T-cell (primary cell): ENCODE results near the gene CMTM7. TPM values are rescaled to one million over a fixed set of nuclear protein-coding genes. Genes with fewer than 3 reads are reported as not detected.

Experiments used
- ATAC-seq, 4 experiments: fragments of 200-7000 bp in 3 of 4; fragments of 150-1000 bp in 1 of 4; cut with Tn5 transposase; replicated peaks in 1 of 4; 1 replicate in 3 of 4; 2 replicates in 1 of 4; pipeline ENCODE4 v1.10.0; 2021; ENCODE audit warnings: moderate library complexity in 3 of 4, mild to moderate bottlenecking in 2 of 4, moderate number of reproducible peaks in 1 of 4
- CTCF ChIA-PET, 2 donors: fragments of 300-600 bp; sonication (Branson Sonifier 250); formaldehyde crosslinking; loops; one replicate each; lab custom pipeline; 2022; ENCODE audit warnings: antibody characterized with exemption in 2 of 2; lab: Charles Lee
- POLR2A ChIA-PET, 2 donors: fragments of 300-600 bp; sonication (Branson Sonifier 250); formaldehyde crosslinking; loops; one replicate each; lab custom pipeline; 2022; ENCODE audit warnings: antibody characterized with exemption in 2 of 2; lab: Charles Lee
- DNase-seq, 35 experiments: peaks; one replicate each; pipeline versions ENCODE4 v3.0.0 to v3.0.0-alpha.2; 2013 to 2023
- H3K27ac ChIP-seq: one replicate; pipeline ENCODE4 v1.5.1; 2013; ENCODE audit warnings: low read length
- H3K27me3 ChIP-seq, 2 experiments: replicated peaks in 1 of 2; 1 replicate in 1 of 2; 2 replicates in 1 of 2; pipeline versions ENCODE4 v1.6.1 to v1.7.0; 2013; ENCODE audit warnings: low read length in 1 of 2, mixed read lengths in 1 of 2; ENCODE audit not compliant: control insufficient read depth in 2 of 2, insufficient read depth in 2 of 2; ENCODE audit errors: extremely low read depth in 1 of 2
- H3K36me3 ChIP-seq, 2 donors: 1 replicate in 1 of 2; 2 replicates in 1 of 2; pipeline versions ENCODE4 v1.6.1 to v1.7.0; 2013; ENCODE audit warnings: low read length in 1 of 2; ENCODE audit not compliant: control insufficient read depth in 2 of 2, insufficient read depth in 1 of 2; ENCODE audit errors: extremely low read depth in 1 of 2
- H3K4me1 ChIP-seq, 2 experiments: 1 replicate in 1 of 2; 2 replicates in 1 of 2; pipeline versions ENCODE4 v1.6.1 to v1.7.0; 2013; ENCODE audit warnings: low read length in 2 of 2, mixed read lengths in 1 of 2; ENCODE audit not compliant: insufficient read depth in 2 of 2, control insufficient read depth in 1 of 2; ENCODE audit errors: extremely low read depth in 1 of 2
- H3K4me3 ChIP-seq, 2 donors: 1 replicate in 1 of 2; 2 replicates in 1 of 2; pipeline versions ENCODE4 v1.5.1 to v1.7.0; 2013; ENCODE audit warnings: mild to moderate bottlenecking in 2 of 2, low read length in 1 of 2, moderate library complexity in 1 of 2; ENCODE audit not compliant: control insufficient read depth in 1 of 2; ENCODE audit errors: extremely low read depth in 1 of 2
- H3K9me3 ChIP-seq: 2 replicates; pipeline ENCODE4 v1.7.0; 2013
- H3K27ac Mint-ChIP-seq, 2 donors: one replicate each; pipeline ENCODE4 v1.8.0; 2020 to 2021; ENCODE audit warnings: mild to moderate bottlenecking in 2 of 2, mixed read lengths in 2 of 2
- H3K27me3 Mint-ChIP-seq, 2 donors: one replicate each; pipeline ENCODE4 v1.8.0; 2021 to 2022; ENCODE audit warnings: mixed read lengths in 2 of 2
- H3K36me3 Mint-ChIP-seq: one replicate; pipeline ENCODE4 v1.8.0; 2021; ENCODE audit warnings: mixed read lengths
- H3K4me1 Mint-ChIP-seq, 3 donors: one replicate each; pipeline ENCODE4 v1.8.0; 2020 to 2022; ENCODE audit warnings: mixed read lengths in 3 of 3, mild to moderate bottlenecking in 1 of 3
- H3K4me3 Mint-ChIP-seq, 3 donors: one replicate each; pipeline ENCODE4 v1.8.0; 2020 to 2022; ENCODE audit warnings: mild to moderate bottlenecking in 3 of 3, mixed read lengths in 3 of 3, moderate library complexity in 3 of 3
- H3K9me3 Mint-ChIP-seq, 3 donors: one replicate each; pipeline ENCODE4 v1.8.0; 2020 to 2022; ENCODE audit warnings: mixed read lengths in 3 of 3
- WGBS: methylation state at CpG from one replicate; pipeline ENCODE4 v1.1.5; 2013; ENCODE audit warnings: missing lambda C conversion rate; ENCODE audit not compliant: insufficient coverage; 5-methylcytosine and 5-hydroxymethylcytosine counted together
- total RNA-seq, 35 experiments: library from RNA in 6 of 35; stranded (reverse) in 6 of 35; fragments of 120-200 nt in 1 of 35; gene quantifications; one replicate each; pipeline versions ENCODE4 v1.2.1 to v1.2.4 and lab custom pipeline; 2013 to 2026

The CMTM7 gene
- total RNA-seq, 5 donors from 2014 or later (not counting 1 experiment from before 2014, with no cell fraction given), result 40.7 to 56.7 (median 47.8) TPM

- no peak for ATAC-seq
- H3K27ac Mint-ChIP-seq, result no peak overlapping the region
- no peaks in the 10 kb centered on the region for H3K9me3 ChIP-seq
- no peak for DNase-seq
- no peaks in the 10 kb centered on the region for H3K27me3 Mint-ChIP-seq
- POLR2A ChIA-PET, result interaction anchor here in 1 of 2 donors (0.7 kb wide), 1 partner anchor 199 kb away, joined by 3 read pairs; no protein-coding TSS in a partner anchor
- H3K4me1 ChIP-seq, result peaks cover 24 to 29% of the 10 kb centered on the region in 2 experiments
- no peak overlapping the region for H3K27ac ChIP-seq
- peaks cover 35 to 37% (median 37%) of the 10 kb centered on the region in 3 donors for H3K4me1 Mint-ChIP-seq
- no peaks in the 10 kb centered on the region for H3K36me3 Mint-ChIP-seq
- H3K9me3 Mint-ChIP-seq, result no peaks in the 10 kb centered on the region
- no peak overlapping the region for H3K4me3 ChIP-seq
- CTCF ChIA-PET, result interaction anchor here (0.7 to 4.2 kb wide), 19 partner anchors 10 to 126 kb away, joined by 3 to 44 read pairs (median 5); no protein-coding TSS in a partner anchor
- no peaks in the 10 kb centered on the region for H3K36me3 ChIP-seq
- 90% methylated on average over 4 of the region's 5 CpGs for WGBS
- no peaks in the 10 kb centered on the region for H3K27me3 ChIP-seq
- H3K4me3 Mint-ChIP-seq, result no peak overlapping the region
Measured at GRCh38 chr3:32375596-32375930, 16.1 kb upstream of the CMTM7 start.

GRCh38 chr3:32376115-32376514 is 15.5 kb upstream of the CMTM7 start:
- no peaks in the 10 kb centered on the region for H3K9me3 Mint-ChIP-seq
- no peak for DNase-seq
- Histone ChIP-seq H3K9me3 (no peaks in the 10 kb centered on the region), H3K36me3 (no peaks in the 10 kb centered on the region), H3K27me3 (no peaks in the 10 kb centered on the region), H3K27ac (no peak overlapping the region), H3K4me3 (no peak overlapping the region), H3K4me1 (peaks cover 20 to 23% of the 10 kb centered on the region in 2 experiments)
- H3K27me3 Mint-ChIP-seq, result no peaks in the 10 kb centered on the region
- ChIA-PET POLR2A (interaction anchor here in 1 of 2 donors (0.6 kb wide), 1 partner anchor 200 kb away, joined by 3 read pairs; no protein-coding TSS in a partner anchor), CTCF (interaction anchor here (0.8 to 4.2 kb wide), 20 partner anchors 10 to 277 kb away, joined by 3 to 44 read pairs (median 4); no protein-coding TSS in a partner anchor)
- peaks cover 32 to 37% (median 34%) of the 10 kb centered on the region in 3 donors for H3K4me1 Mint-ChIP-seq
- H3K27ac Mint-ChIP-seq, result no peak overlapping the region
- no CpG with 5 or more reads among the region's 2 CpGs for WGBS
- H3K36me3 Mint-ChIP-seq, result no peaks in the 10 kb centered on the region
- no peak for ATAC-seq
- H3K4me3 Mint-ChIP-seq, result no peak overlapping the region

DNA sequence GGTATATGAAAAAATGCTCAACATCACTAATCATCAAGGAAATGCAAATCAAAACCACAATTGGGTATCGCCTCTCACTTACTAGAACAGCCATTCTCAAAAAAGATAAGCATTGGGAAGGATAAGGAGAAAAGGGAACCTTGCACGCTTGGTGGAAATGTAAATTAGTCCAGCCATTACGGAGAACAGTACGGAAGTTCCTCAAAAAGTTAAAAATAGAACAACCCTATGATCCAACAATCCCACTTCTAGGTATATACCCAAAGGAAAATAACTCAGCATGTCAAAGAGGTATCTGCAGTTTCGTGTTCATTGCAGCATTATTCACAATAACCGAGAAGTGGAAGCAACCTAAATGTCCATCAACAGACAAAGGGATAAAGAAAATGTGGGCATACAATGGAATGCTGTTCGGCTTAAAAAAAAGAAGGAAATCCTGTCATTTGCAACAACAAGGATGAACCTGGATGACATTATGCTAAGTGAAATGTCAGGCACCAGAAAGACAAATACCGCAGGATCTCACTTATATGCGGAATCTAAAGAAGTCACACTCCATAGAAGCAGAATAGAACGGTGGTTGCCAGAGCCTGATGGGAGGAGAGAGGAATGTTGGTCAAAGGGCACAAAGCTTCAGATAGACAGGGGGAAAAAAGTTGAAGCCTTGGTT is 11.7 kb upstream of the CMTM7 start:
- Mint-ChIP-seq H3K9me3 (no peaks in the 10 kb centered on the region), H3K4me1 (peaks cover 5 to 9% (median 9%) of the 10 kb centered on the region in 3 donors), H3K36me3 (no peaks in the 10 kb centered on the region), H3K27me3 (no peaks in the 10 kb centered on the region), H3K27ac (no peak overlapping the region), H3K4me3 (no peak overlapping the region)
- peaks cover 0 to 4% of the 10 kb centered on the region in 2 experiments for H3K4me1 ChIP-seq
- no peaks in the 10 kb centered on the region for H3K36me3 ChIP-seq
- no peak overlapping the region for H3K4me3 ChIP-seq
- no peaks in the 10 kb centered on the region for H3K9me3 ChIP-seq
- ChIA-PET POLR2A (no interaction called here), CTCF (interaction anchor here in 1 of 2 donors (0.5 kb wide), 1 partner anchor 12 kb away, joined by 6 read pairs; no protein-coding TSS in a partner anchor)
- no peak for ATAC-seq
- H3K27ac ChIP-seq, result no peak overlapping the region
- WGBS, result 80% methylated on average over 5 of the region's 10 CpGs
- H3K27me3 ChIP-seq, result no peaks in the 10 kb centered on the region
- DNase-seq, result no peak

DNA sequence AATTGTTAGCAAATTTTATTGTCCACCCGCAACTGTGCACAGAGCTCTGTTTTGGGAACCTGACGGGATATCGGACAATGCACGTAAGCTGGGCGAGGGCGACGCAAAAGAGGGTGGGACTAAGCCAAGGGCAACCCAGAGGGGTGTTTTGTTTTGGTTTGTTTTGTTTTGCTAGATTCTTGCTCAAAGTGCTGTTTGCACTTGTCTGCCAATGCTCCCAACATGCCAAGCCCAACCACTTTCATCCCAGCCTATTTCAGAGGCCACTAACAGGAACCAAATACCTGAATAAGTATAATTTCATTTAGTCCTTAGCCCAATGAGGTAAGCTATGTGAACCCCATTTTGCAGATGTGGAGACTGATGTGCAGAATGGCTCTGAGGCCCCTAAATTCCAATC is 9.7 kb upstream of the CMTM7 start:
- no peaks in the 10 kb centered on the region for H3K9me3 ChIP-seq
- ChIA-PET CTCF (interaction anchor here (0.6 to 1.0 kb wide), 5 partner anchors 10 to 400 kb away, joined by 4 to 8 read pairs (median 5); partner anchors contain the start of gene CMTM7 (in 1 of the 2)), POLR2A (no interaction called here)
- H3K27ac ChIP-seq, result no peak overlapping the region
- DNase-seq, result no peak
- Mint-ChIP-seq H3K27ac (no peak overlapping the region), H3K4me3 (no peak overlapping the region), H3K4me1 (peaks cover 0 to 4% (median 3%) of the 10 kb centered on the region in 3 donors), H3K9me3 (no peaks in the 10 kb centered on the region), H3K27me3 (no peaks in the 10 kb centered on the region), H3K36me3 (no peaks in the 10 kb centered on the region)
- ATAC-seq, result no peak
- H3K4me3 ChIP-seq, result no peak overlapping the region
- H3K27me3 ChIP-seq, result no peaks in the 10 kb centered on the region
- no peaks in the 10 kb centered on the region for H3K36me3 ChIP-seq
- WGBS, result no CpG with 5 or more reads among the region's 7 CpGs
- no peaks in the 10 kb centered on the region for H3K4me1 ChIP-seq

DNA sequence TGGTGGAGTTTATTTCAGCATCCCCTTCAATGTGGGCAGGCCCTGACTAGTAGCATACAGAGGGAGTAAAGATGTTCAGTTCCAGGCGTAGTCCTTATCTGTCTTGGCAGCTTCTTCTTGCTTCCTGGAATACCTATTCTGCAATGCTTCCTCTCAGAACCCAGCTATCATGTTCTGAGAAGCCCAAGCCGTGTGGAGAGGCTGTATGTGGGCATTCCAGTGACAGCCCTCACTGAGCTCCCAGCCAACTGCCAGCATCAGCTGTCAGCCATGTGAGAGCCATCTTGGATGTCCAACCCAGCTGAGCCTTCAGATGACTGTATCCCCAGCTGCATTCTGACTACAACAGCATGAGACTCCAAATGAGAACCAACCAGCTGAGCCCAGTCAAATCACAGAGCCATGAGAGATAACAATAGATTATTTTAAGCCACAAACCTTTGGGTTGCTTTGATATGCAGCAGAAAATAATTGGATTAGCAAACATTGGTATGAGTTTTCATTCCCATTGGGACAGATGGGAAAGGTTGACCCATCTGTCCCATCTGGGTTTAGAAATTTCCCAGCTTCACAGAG is 8.4 kb upstream of the CMTM7 start:
- peaks cover 0 to 4% (median 3%) of the 10 kb centered on the region in 3 donors for H3K4me1 Mint-ChIP-seq
- WGBS, result 70% methylated on average over 2 of the region's 2 CpGs
- no peaks in the 10 kb centered on the region for H3K9me3 Mint-ChIP-seq
- Histone ChIP-seq H3K4me1 (no peaks in the 10 kb centered on the region), H3K9me3 (no peaks in the 10 kb centered on the region), H3K4me3 (no peak overlapping the region), H3K27ac (no peak overlapping the region), H3K27me3 (no peaks in the 10 kb centered on the region), H3K36me3 (no peaks in the 10 kb centered on the region)
- no peaks in the 10 kb centered on the region for H3K36me3 Mint-ChIP-seq
- ChIA-PET POLR2A (no interaction called here), CTCF (no interaction called here)
- H3K4me3 Mint-ChIP-seq, result no peak overlapping the region
- DNase-seq (no peak), ATAC-seq (no peak)
- no peaks in the 10 kb centered on the region for H3K27me3 Mint-ChIP-seq
- no peak overlapping the region for H3K27ac Mint-ChIP-seq

GRCh38 chr3:32384938-32385337 is 6.7 kb upstream of the CMTM7 start:
- H3K27ac Mint-ChIP-seq, result no peak overlapping the region
- Histone ChIP-seq H3K36me3 (no peaks in the 10 kb centered on the region), H3K4me1 (peaks cover 0 to under 1% of the 10 kb centered on the region in 2 experiments), H3K27me3 (no peaks in the 10 kb centered on the region), H3K27ac (no peak overlapping the region), H3K9me3 (no peaks in the 10 kb centered on the region), H3K4me3 (no peak overlapping the region)
- ChIA-PET POLR2A (no interaction called here), CTCF (interaction anchor here in 1 of 2 donors (0.8 kb wide), 1 partner anchor 28 kb away, joined by 5 read pairs; no protein-coding TSS in a partner anchor)
- no peak for DNase-seq
- H3K9me3 Mint-ChIP-seq, result no peaks in the 10 kb centered on the region
- no CpG with 5 or more reads among the region's 5 CpGs for WGBS
- H3K4me3 Mint-ChIP-seq, result no peak overlapping the region
- H3K27me3 Mint-ChIP-seq, result no peaks in the 10 kb centered on the region
- peaks cover 0 to 16% (median 16%) of the 10 kb centered on the region in 3 donors for H3K4me1 Mint-ChIP-seq
- H3K36me3 Mint-ChIP-seq, result no peaks in the 10 kb centered on the region
- ATAC-seq, result no peak
